ENCODE results near the gene C9orf85. TPM values are rescaled to one million over a fixed set of nuclear protein-coding genes. Genes with fewer than 3 reads are reported as not detected.

C9orf85 gene
- total and polyA plus RNA-seq, 2 of the 4 experiments (the other 2 are of a cell fraction), result 4.3 to 8.4 TPM

GRCh38 chr9:71984831-71985281 is 73.4 kb downstream of the C9orf85 start:
- Histone ChIP-seq H4K20me1 (ENCODE audit: insufficient read depth, low read length) (no peaks in the 10 kb centered on the region), H2AFZ (replicated peaks; ENCODE audit: low read length, poor library complexity) (peak overlapping the region; percentile 76), H2BK15ac (ENCODE audit: low read depth, low read length) (no peak overlapping the region), H3K9ac (ENCODE audit: low read depth, low read length) (no peak overlapping the region), H3K4me3 (ENCODE audit: insufficient read depth, low read depth, low read length) (no peak overlapping the region), H3K14ac (replicated peaks; ENCODE audit: low read depth, low read length) (no peak overlapping the region; the same call in 1 of the 2 replicates), H3K23ac (ENCODE audit: low read depth, low read length) (no peak overlapping the region), H3K27me3 (ENCODE audit: control insufficient read depth, insufficient read depth, low read length) (no peaks in the 10 kb centered on the region), H2AK9ac (replicated peaks; ENCODE audit: low read depth, low read length, poor library complexity) (no peak overlapping the region), H2BK120ac (ENCODE audit: low read depth, low read length) (no peak overlapping the region), H3K4me1 (ENCODE audit: control insufficient read depth, insufficient read depth, low read length) (peaks cover 4% of the 10 kb centered on the region), H3K4ac (ENCODE audit: low read depth, low read length) (0 out of 2 replicates have a peak overlapping the region, but pooled peaks have one; percentile 37), H2AK5ac (ENCODE audit: low read depth, low read length) (no peak overlapping the region), H4K5ac (ENCODE audit: low read depth, low read length) (no peak overlapping the region), H3K18ac (ENCODE audit: low read depth, low read length) (no peak overlapping the region), H3K9me3 (ENCODE audit: control insufficient read depth, insufficient read depth, low read length) (no peaks in the 10 kb centered on the region), H3K27ac (ENCODE audit: insufficient read depth, low read length) (no peak overlapping the region), H3K56ac (ENCODE audit: extremely low read depth, insufficient read depth, low read length) (no peak overlapping the region), H4K91ac (ENCODE audit: insufficient read depth, low read depth, low read length) (0 out of 2 replicates have a peak overlapping the region, but pooled peaks have one; percentile 53), H3K9me1 (ENCODE audit: insufficient read depth, low read length) (peaks cover 3% of the 10 kb centered on the region; the same call in 1 of the 2 replicates), H3K4me2 (ENCODE audit: low read depth, low read length) (peak overlapping the region; percentile 12; the same call in 1 of the 2 replicates), H3K36me3 (ENCODE audit: control insufficient read depth, insufficient read depth, low read length) (no peaks in the 10 kb centered on the region), H3K79me1 (ENCODE audit: low read depth in 1 of 2, low read length in 2 of 2) (no peaks in the 10 kb centered on the region), H2BK20ac (ENCODE audit: low read depth, low read length) (no peak overlapping the region), H2BK5ac (ENCODE audit: low read depth, low read length, poor library complexity, severe bottlenecking) (no peak overlapping the region), H4K8ac (ENCODE audit: low read depth in 2 of 2, low read length in 2 of 2) (peak overlapping the region in 1 of 2 experiments; percentile 31; a peak in 3 of 4 replicates)
- TF ChIP-seq RAD21 (IDR thresholded peaks at IDR 0.05; ENCODE audit: low read length) (no peak), BHLHE40 (IDR thresholded peaks at IDR 0.05; ENCODE audit: low read depth, low read length) (no peak), MAFK (IDR thresholded peaks at IDR 0.05; ENCODE audit: low read depth, low read length) (no peak), MXI1 (IDR thresholded peaks at IDR 0.05; ENCODE audit: borderline replicate concordance, low read depth, low read length) (no peak), MAZ (IDR thresholded peaks at IDR 0.05; ENCODE audit: borderline replicate concordance, low read depth, low read length) (no peak), NFE2L2 (IDR thresholded peaks at IDR 0.05; ENCODE audit: low read depth, low read length) (no peak), CEBPB (IDR thresholded peaks at IDR 0.05; ENCODE audit: low read depth, low read length) (no peak), RCOR1 (IDR thresholded peaks at IDR 0.05; ENCODE audit: insufficient replicate concordance, low read length) (no peak), CHD1 (IDR thresholded peaks at IDR 0.05; ENCODE audit: low read depth, low read length) (no peak), RFX5 (IDR thresholded peaks at IDR 0.05; ENCODE audit: low read depth, low read length) (no peak), SMC3 (IDR thresholded peaks at IDR 0.05; ENCODE audit: low read depth, low read length) (no peak), ELK1 (IDR thresholded peaks at IDR 0.05; ENCODE audit: borderline replicate concordance, low read depth, low read length) (no peak), FOS (IDR thresholded peaks at IDR 0.05; ENCODE audit: low read depth, low read length) (no peak)
- TF ChIP-seq, protein P1, sequence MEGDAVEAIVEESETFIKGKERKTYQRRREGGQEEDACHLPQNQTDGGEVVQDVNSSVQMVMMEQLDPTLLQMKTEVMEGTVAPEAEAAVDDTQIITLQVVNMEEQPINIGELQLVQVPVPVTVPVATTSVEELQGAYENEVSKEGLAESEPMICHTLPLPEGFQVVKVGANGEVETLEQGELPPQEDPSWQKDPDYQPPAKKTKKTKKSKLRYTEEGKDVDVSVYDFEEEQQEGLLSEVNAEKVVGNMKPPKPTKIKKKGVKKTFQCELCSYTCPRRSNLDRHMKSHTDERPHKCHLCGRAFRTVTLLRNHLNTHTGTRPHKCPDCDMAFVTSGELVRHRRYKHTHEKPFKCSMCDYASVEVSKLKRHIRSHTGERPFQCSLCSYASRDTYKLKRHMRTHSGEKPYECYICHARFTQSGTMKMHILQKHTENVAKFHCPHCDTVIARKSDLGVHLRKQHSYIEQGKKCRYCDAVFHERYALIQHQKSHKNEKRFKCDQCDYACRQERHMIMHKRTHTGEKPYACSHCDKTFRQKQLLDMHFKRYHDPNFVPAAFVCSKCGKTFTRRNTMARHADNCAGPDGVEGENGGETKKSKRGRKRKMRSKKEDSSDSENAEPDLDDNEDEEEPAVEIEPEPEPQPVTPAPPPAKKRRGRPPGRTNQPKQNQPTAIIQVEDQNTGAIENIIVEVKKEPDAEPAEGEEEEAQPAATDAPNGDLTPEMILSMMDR (conservative IDR thresholded peaks at IDR 0.05; ENCODE audit: low read depth, low read length), result no peak
- TF ChIP-seq, protein P2, sequence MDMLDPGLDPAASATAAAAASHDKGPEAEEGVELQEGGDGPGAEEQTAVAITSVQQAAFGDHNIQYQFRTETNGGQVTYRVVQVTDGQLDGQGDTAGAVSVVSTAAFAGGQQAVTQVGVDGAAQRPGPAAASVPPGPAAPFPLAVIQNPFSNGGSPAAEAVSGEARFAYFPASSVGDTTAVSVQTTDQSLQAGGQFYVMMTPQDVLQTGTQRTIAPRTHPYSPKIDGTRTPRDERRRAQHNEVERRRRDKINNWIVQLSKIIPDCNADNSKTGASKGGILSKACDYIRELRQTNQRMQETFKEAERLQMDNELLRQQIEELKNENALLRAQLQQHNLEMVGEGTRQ (IDR thresholded peaks at IDR 0.05; ENCODE audit: low read depth, low read length), result no peak
- ATAC-seq (ENCODE audit: low read depth) (peak; percentile 65), DNase-seq (peak; percentile 15)
- ChIA-PET POLR2A (ENCODE audit: unreplicated experiment) (no interaction called here), CTCF (interaction anchor here (0.6 to 1.6 kb wide), 4 partner anchors 12 to 148 kb away, joined by 3 to 6 read pairs (median 4); no protein-coding TSS in a partner anchor)
- 67% methylated on average over 1 of the region's 7 CpGs; no CpG with 5 or more reads in 1 of the 2 experiments for WGBS, 2 experiments (ENCODE audit: extremely low coverage in 2 of 2, insufficient read length in 1 of 2)
- BruUV-seq (replicated peaks), result no TSS peak
- dilution Hi-C loops (cut with HindIII; ENCODE audit: low sequenced_read_pairs, unreplicated experiment) (no loop called here), in situ Hi-C loops (cut with MboI; ENCODE audit: low sequenced_read_pairs) (no loop called here), intact Hi-C loops (cut with micrococcal nuclease) (loop anchor here (5.0 kb wide), 1 partner anchor 43 kb away; no protein-coding TSS in a partner anchor)
